ENCODE data around the gene HOOK2. TPM values are rescaled to one million over a fixed set of nuclear protein-coding genes. Genes with fewer than 3 reads are reported as not detected.

HOOK2 gene
- total and polyA plus RNA-seq, 2 of the 13 experiments (the other 11 are each of a cell fraction or from before 2014, with no cell fraction given), result 9.2 to 12.9 TPM

DNA sequence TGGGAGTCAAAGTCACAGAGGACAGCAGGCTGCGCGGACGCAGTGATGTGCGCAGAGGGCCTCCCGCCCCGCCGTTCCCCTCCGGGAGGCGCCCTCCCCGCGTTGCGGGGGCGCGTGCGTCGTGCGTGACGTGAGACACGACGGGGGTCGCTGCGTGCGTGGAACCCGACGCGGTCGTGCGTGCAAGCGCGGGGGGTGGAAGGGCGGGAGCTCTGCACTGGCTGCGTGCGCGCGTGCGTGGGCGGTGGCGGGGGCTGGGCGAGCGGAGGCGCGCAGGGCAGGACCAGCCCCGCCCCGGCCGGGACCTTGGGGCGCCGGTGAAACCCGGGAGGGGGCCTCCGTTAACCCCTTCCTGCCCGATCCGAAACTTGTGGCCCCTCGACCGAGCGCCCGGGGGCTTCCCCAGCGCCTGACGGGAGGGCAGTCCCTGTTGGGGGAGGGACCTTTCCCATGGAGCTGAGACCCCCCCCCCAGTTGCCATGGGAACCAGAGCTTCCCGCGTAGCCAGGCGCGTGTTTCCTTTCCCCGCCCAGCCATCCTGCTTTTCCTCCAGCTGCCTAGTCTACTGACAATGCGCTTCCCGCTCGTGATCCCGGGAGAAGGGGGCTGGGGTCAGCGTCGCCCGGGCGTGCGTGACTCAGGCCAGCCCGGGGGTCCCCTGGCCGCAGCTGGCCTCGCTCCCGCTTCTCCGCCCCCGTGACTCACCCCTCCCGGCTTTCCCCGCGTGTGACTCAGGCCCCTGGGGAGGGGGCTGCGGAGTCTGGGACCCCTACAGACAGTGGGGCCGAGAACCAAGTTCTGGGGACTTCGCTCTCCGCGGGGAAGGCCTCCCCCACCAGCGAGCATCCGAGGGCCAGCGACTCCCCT, 7.3 kb upstream of the HOOK2 start (continued):
- TF ChIP-seq ZSCAN21 (CRISPR knock-in tag; IDR thresholded peaks at IDR 0.05; ENCODE audit: borderline replicate concordance) (peak; percentile 88; the same call in 1 of the 2 replicates), CCAR2 (optimal IDR thresholded peaks at IDR 0.05; ENCODE audit: low read depth, low read length) (no peak), NBN (conservative IDR thresholded peaks at IDR 0.05) (no peak), MED1 (CRISPR knock-in tag; IDR thresholded peaks at IDR 0.05) (no peak), ZNF275 (CRISPR knock-in tag; IDR thresholded peaks at IDR 0.05; ENCODE audit: borderline replicate concordance) (no peak), FOXP4 (CRISPR knock-in tag; IDR thresholded peaks at IDR 0.05) (no peak), BHLHE40 (IDR thresholded peaks at IDR 0.05; ENCODE audit: low read length) (no peak), ZFY (CRISPR knock-in tag; IDR thresholded peaks at IDR 0.05) (peak; percentile 33; the same call in 1 of the 2 replicates), GTF3A (CRISPR knock-in tag; conservative IDR thresholded peaks at IDR 0.05) (no peak), IKZF4 (CRISPR knock-in tag; IDR thresholded peaks at IDR 0.05; ENCODE audit: borderline replicate concordance, low read depth, not compliant biosample characterization) (no peak), POLR2AphosphoS2 (IDR thresholded peaks at IDR 0.05; ENCODE audit: low read depth, low read length) (no peak), RELA (CRISPR knock-in tag; IDR thresholded peaks at IDR 0.05) (no peak), FOXA3 (CRISPR knock-in tag; IDR thresholded peaks at IDR 0.05) (no peak)
- TF ChIP-seq, protein P1, sequence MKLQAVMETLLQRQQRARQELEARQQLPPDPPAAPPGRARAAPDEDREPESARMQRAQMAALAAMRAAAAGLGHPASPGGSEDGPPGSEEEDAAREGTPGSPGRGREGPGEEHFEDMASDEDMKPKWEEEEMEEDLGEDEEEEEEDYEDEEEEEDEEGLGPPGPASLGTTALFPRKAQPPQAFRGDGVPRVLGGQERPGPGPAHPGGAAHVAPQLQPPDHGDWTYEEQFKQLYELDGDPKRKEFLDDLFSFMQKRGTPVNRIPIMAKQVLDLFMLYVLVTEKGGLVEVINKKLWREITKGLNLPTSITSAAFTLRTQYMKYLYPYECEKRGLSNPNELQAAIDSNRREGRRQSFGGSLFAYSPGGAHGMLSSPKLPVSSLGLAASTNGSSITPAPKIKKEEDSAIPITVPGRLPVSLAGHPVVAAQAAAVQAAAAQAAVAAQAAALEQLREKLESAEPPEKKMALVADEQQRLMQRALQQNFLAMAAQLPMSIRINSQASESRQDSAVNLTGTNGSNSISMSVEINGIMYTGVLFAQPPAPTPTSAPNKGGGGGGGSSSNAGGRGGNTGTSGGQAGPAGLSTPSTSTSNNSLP (IDR thresholded peaks at IDR 0.05; ENCODE audit: low read depth, low read length), result no peak
- TF ChIP-seq, protein P2, sequence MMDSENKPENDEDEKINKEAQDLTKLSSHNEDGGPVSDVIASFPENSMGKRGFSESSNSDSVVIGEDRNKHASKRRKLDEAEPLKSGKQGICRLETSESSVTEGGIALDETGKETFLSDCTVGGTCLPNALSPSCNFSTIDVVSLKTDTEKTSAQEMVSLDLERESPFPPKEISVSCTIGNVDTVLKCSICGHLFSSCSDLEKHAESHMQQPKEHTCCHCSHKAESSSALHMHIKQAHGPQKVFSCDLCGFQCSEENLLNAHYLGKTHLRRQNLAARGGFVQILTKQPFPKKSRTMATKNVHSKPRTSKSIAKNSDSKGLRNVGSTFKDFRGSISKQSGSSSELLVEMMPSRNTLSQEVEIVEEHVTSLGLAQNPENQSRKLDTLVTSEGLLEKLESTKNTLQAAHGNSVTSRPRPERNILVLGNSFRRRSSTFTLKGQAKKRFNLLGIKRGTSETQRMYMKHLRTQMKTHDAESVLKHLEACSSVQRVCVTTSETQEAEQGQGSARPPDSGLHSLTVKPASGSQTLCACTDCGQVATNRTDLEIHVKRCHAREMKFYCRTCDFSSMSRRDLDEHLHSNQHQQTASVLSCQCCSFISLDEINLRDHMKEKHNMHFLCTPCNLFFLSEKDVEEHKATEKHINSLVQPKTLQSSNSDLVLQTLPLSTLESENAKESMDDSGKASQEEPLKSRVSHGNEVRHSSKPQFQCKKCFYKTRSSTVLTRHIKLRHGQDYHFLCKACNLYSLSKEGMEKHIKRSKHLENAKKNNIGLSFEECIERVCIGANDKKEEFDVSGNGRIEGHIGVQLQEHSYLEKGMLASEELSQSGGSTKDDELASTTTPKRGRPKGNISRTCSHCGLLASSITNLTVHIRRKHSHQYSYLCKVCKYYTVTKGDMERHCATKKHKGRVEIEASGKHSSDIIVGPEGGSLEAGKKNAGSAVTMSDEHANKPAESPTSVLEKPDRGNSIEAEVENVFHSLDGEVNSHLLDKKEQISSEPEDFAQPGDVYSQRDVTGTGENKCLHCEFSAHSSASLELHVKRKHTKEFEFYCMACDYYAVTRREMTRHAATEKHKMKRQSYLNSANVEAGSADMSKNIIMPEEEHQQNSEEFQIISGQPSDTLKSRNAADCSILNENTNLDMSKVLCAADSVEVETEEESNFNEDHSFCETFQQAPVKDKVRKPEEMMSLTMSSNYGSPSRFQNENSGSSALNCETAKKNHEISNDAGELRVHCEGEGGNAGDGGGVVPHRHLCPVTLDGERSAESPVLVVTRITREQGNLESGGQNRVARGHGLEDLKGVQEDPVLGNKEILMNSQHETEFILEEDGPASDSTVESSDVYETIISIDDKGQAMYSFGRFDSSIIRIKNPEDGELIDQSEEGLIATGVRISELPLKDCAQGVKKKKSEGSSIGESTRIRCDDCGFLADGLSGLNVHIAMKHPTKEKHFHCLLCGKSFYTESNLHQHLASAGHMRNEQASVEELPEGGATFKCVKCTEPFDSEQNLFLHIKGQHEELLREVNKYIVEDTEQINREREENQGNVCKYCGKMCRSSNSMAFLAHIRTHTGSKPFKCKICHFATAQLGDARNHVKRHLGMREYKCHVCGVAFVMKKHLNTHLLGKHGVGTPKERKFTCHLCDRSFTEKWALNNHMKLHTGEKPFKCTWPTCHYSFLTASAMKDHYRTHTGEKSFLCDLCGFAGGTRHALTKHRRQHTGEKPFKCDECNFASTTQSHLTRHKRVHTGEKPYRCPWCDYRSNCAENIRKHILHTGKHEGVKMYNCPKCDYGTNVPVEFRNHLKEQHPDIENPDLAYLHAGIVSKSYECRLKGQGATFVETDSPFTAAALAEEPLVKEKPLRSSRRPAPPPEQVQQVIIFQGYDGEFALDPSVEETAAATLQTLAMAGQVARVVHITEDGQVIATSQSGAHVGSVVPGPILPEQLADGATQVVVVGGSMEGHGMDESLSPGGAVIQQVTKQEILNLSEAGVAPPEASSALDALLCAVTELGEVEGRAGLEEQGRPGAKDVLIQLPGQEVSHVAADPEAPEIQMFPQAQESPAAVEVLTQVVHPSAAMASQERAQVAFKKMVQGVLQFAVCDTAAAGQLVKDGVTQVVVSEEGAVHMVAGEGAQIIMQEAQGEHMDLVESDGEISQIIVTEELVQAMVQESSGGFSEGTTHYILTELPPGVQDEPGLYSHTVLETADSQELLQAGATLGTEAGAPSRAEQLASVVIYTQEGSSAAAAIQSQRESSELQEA (CRISPR knock-in tag; IDR thresholded peaks at IDR 0.05; ENCODE audit: not compliant biosample characterization), result no peak

All from HepG2 (cell line).